Epithelial cell of esophagus (primary cell): ENCODE results near the gene CDON.

Source experiments
- DNase-seq: peaks from one replicate; pipeline ENCODE4 v3.0.0; 2010; ENCODE audit warnings: low read depth
- H3K4me3 ChIP-seq: 2 replicates; pipeline ENCODE4 v1.5.1; 2011; ENCODE audit warnings: mild to moderate bottlenecking, low read length, control low read depth
- CTCF ChIP-seq: IDR thresholded peaks from 2 replicates; pipeline ENCODE4 v1.5.1; 2011; ENCODE audit warnings: low read depth, mild to moderate bottlenecking, low read length, control low read depth, inconsistent platforms; ENCODE audit not compliant: insufficient read depth; ENCODE audit errors: missing control alignments

Gene CDON

GRCh38 chr11:125953401-125953935 lies 109.2 kb downstream of the CDON start:
- no peak overlapping the region for H3K4me3 ChIP-seq
- TF ChIP-seq CTCF = no peak
- no peak for DNase-seq

- DNase-seq = no peak
- no peak overlapping the region for H3K4me3 ChIP-seq
- TF ChIP-seq CTCF = no peak
Measured at GRCh38 chr11:125952973-125953372, 109.7 kb downstream of the CDON start.

- H3K4me3 ChIP-seq = no peak overlapping the region
- peak; percentile 16 for DNase-seq
Measured at GRCh38 chr11:125952559-125952958, 110.1 kb downstream of the CDON start.

GRCh38 chr11:125951731-125952130 lies 110.9 kb downstream of the CDON start:
- no peak for DNase-seq
- TF ChIP-seq CTCF = no peak
- no peak overlapping the region for H3K4me3 ChIP-seq

More at GRCh38 chr11:125952559-125952958, 110.1 kb downstream of the CDON start:
- no peak for TF ChIP-seq CTCF

- TF ChIP-seq CTCF = no peak
- no peak overlapping the region for H3K4me3 ChIP-seq
- no peak for DNase-seq
Measured at GRCh38 chr11:125950696-125951651, 111.7 kb downstream of the CDON start.

- no peak for TF ChIP-seq CTCF
- DNase-seq = no peak
- H3K4me3 ChIP-seq = no peak overlapping the region
Measured at GRCh38 chr11:125950178-125950490, 112.5 kb downstream of the CDON start.
